Activated naive CD4-positive, alpha-beta T cell treated with anti-CD3 and anti-CD28 coated beads, Interleukin-2, amount 50 U/mL, for 16 hours (primary cell): ENCODE measurements around the gene ELOVL3.

Source experiments
- DNase-seq: peaks from one replicate; pipeline ENCODE4 v3.0.0-alpha.2; 2020

The ELOVL3 gene

GRCh38 chr10:102255404-102255803 lies 29.3 kb downstream of the ELOVL3 start:
- DNase-seq: no peak

- DNase-seq: no peak
These were observed 35.1 kb downstream of the ELOVL3 start for GRCh38 chr10:102261196-102261595.

DNA sequence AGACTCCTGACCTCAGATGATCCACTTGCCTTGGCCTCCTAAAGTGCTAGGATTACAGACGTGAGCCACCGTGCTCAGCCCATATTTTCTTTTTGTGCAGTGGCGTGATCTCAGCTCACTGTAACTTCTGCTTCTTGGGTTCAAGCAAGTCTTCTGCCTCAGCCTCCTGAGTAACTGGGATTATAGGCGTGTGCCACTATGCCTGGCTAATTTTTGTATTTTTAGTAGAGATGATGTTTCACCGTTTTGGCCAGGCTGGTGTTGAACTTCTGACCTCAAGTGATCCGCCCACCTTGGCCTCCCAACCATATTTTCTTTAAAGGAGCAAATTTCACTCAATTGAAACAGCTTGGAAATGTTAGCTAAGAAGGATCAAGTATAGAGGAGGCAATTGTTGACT lies 35.7 kb downstream of the ELOVL3 start:
- no peak for DNase-seq

DNA sequence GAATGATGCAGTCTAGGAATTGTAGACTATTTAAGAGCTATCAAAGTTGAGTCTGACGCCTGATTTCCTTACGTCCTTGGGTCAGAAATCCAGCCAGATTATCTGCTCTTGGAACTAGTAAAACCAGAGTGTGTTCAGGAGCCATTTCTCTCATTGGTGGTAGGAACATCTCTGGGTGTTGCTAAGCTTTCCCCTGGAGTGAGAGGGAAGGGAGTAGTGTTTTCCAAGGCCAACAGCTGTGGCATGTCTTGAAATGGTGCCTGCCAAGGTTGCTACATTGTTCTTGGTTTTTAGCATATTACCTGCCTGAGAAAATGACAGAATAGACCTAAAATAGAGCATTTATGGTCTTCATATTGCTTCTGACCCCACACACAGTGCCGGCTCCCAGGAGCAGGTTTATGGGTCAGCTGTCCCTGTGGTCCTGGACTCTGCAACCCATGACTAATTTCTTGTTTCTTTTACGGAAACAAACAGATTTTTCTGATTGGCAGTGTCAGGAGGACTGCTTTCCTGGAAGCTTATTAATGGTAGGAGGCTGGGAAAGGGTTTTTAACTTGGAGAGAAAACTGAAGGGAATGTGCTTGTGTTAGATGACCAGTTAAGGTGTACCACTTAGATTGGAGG lies 36.8 kb downstream of the ELOVL3 start:
- DNase-seq: no peak

DNA sequence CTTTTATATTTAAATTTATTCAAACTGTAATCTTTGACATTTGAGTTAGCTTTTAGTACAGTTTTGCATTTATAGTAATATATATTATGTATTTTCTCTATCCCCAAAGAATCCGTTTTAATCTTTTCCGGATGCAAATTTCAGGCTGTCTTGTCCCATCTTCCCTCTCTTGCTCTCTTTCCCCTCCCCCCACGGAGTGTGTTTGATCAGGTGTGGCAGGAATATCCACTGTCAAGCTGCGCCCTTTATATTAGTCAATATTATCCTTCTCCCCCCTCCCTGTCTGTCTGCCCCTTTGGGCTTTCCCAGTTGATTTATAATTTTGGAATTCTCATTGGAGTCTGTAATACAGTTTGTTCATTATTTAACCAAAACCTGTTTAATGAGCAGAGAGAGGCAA lies 38.3 kb downstream of the ELOVL3 start:
- no peak for DNase-seq

DNA sequence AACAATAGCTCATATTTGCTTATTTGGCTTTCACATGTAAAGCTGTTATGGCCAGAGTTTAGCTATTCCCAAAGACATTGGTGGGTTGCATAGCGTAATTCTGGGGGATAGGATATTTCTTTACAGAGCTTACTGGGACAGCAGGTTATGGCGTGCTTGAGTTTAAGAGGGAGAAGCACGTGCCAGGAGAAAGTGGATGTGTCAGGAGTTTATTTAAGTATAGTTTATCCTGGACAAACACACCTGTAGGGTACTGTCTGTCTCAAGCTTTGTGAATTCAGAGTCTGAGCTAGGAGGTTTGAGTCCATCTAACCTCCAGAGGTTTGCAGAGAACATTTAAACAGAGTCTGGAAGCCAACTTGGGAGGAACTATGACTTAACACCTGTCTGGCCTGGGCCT lies 40.6 kb downstream of the ELOVL3 start:
- DNase-seq: no peak

- no peak for DNase-seq
These were observed 41.6 kb downstream of the ELOVL3 start for GRCh38 chr10:102267748-102268147.

DNA sequence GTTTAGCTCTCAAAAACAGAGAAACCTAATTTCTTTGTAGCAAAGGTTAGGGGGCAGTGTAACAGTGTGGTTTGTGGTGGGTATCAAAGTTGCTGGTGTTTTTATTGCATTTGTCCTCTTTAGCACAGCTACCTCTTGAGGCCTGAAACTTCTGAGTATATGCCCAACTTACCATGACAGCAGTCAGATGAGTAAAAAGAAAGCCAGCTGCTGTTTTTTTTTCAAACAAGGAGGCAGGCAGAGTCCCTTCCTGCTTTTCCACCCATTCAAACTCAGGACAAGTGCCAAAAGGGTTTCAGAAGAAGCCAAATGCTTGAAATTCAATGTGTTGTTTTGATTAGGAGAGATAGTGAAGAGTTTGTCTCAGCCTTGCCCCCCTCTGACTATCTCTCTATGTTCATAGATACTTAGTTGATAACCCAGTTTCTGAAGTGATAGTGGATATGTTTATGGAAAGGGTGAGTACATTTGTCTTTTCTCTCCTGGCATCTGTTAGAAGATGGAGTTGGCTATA lies 42.3 kb downstream of the ELOVL3 start:
- DNase-seq: no peak

DNA sequence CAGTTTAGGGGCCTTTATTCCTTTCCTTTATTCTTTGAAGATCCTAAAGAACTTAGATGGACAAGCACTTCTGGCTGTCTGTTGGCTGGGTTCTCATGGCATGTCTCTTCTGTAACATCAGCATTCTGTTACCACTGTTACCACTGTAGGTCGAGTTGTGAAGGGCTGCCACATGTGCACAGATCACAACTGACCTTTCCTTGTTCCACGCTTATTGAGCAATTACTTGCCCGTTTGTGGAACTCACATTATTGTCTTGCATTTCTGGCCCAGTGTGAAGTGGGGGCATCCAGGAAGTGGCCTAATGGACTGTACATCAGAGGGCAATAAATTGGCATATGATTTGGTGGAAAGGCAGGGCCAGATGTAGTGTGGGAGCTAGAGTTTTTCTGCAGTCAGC lies 42.9 kb downstream of the ELOVL3 start:
- no peak for DNase-seq

DNA sequence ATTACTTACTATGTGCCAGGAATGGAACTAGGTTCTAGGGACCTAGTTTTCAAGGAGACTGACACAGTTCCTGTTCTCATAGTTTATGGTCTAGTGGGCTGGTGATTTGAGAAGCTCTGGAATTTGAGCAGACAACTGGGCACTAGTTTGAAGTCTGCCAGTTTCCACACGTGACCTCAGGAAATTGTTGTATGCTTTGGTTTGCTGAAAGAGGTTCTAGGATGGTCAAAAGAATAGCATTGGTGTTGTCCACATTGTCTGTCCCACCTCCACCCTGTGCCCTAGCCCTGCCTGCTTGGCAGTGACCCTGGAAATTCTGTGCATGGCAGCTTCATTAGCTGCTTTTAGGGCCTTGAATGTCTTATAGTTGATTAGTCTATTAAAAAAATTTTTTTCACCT lies 48.0 kb downstream of the ELOVL3 start:
- no peak for DNase-seq

- no peak for DNase-seq
These were observed 49.2 kb downstream of the ELOVL3 start for GRCh38 chr10:102275343-102275742.

DNA sequence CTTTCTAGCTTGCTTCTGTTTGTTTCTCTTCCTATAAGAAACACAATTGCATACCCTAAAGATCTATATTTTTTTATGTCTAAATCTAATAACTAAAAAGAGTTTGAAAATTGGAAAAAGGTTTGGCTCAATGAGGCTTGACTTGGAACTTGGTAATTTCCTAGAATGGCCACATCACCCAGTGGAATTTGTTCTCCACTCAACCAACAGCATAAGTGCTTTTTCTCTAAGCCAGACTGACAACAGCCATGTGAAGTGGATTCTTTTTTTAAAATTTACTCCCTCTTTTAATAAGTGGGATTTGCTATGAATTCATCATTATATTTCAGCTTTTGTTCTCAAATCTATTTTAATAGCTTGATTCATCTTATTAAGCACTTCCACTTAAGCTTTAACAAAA lies 53.0 kb downstream of the ELOVL3 start:
- no peak for DNase-seq
